ENCODE data around the gene SRGAP3.

SRGAP3 gene

DNA sequence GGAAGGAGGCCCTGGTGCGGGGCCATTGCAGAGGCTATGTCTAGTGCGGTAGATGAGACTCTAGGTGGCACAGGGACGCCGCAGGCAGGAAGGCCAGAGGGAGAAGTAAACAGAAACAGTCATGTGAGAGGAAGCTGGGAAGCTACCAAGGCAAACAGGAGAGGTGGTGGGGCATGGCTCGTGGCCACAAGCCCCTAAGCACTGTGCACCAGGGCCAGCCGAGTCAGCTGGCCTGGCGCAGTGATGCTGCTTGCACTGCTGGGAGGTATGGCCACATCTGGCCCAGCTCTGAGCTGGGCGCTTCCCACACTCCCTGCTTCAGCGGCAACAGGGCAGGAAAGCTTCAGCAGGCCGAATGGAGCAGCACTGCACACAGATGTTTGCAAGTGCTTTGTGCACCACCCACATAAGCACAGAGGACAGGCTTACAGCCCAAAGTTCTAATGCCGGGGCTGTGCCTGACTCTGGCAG, 76.6 kb downstream of the SRGAP3 start:
- no peak for DNase-seq (ENCODE audit: low read depth)

DNA sequence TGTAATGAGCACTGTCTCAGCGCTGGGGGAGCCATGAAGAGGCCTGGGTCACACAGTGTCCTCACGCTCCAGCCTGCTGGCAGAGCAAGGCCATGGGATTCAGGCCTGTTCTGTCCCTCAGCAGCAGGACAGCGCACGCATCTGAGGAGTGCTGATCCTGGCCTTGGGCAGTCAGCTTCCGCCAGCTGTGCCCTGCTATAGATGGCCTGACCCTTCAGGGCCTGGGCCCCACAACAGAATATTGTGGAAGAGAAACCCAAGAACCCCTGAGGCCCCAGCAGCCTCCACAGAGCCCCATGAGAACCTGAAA, 78.6 kb downstream of the SRGAP3 start:
- DNase-seq (ENCODE audit: low read depth), result no peak

DNA sequence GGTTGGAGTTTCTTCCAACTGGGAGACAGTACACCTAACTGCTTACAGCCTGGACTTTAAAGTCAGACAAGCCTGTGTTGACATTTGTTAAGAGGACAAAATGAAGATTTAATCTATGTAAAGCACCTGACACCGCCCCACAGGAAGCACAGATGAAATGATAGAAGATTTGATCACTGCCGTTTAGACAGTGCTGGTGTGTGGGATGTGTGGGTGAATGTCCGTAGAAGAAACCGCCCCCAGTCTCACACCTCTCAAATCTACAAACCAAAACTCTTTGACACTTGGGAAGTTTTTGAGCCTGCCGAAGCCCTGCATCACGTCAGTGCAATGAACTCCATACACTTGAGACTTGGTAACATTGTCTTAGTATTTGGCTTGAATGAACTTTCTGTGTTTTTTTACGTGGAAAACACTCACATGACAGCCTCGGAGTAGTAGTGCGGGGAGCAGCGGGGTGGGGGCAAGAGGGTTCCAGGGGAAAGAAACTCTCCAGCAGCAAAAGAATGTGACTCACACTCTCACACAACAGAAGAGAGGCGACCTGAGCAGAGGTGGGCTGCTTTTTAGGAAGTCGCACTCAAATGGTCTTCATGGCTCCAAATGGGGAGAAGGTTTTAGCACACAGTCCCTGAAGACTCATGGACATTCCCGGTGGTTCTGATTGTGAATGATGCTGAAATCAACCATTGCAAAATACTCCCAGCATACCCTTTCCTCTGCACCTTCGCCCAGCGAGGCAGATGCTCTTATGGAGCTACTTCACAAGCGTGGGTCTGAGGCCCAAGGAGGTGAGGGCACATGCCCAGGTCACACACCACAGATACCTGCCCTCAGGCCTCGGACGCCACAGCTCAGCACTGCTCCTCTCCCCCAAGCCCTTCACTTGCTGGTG, 79.2 kb downstream of the SRGAP3 start:
- DNase-seq (ENCODE audit: low read depth), result no peak

DNA sequence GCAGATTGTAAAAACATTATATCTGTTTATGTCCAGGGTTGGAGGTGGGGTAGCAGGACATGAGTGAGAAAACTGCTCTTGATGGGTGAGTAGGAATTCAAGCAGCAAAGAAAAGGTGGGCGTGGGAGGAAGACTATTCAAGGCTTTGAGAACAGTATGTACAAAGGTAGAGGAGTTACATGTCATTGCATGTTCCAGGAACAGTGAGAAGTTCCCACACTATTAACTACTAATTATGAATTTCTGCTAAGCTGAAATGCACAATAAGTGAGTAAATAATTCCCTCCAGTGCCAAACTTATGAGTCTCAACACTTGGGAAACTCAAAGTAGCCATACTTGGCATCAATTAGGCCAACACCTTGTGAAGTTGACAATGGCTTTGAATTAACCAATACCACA, 80.1 kb downstream of the SRGAP3 start:
- DNase-seq (ENCODE audit: low read depth), result no peak

DNA sequence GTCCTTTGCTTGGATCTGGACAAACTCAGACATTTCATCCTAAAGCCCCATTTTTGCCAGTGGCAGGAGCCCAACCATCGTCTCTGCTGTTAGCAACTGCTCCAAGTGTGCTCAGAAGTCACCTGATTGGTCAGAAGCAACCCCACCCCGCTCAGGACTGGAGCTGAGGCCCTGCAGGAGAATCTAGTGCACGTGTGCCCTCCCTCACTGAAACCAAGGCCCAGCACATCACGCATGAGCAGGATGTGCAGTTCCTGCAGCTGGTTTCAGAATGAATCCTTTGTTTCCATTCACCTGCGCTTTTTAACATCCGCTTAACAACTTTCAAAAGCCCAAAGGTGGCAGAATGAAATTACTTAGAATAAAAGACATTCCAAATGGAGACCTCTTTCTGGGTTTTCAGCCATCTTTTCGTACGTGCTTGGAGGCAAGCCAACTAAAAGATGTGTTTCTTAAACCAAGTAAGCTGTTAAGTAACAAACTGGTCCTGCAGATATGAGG, 81.2 kb downstream of the SRGAP3 start:
- no peak for DNase-seq (ENCODE audit: low read depth)

DNA sequence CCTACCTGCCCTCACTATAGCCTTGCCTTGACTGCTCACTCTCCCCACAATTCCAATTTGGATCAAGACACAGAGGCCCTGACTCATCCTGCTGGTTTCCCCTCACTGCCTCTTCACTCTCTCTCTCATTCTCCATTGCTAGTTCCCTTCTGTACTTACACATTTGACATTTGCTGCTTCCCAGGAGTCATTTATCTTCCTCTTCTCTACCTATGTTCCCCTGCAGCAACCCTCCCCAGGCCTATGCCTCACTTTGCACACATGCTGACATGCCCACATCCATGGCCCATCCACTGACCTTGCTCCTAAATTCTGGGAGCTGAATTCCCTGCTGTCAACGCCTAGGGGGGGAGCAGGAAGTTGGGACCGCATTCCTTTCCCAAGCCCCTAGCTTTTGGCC, 82.2 kb downstream of the SRGAP3 start:
- no peak for DNase-seq (ENCODE audit: low read depth)

DNA sequence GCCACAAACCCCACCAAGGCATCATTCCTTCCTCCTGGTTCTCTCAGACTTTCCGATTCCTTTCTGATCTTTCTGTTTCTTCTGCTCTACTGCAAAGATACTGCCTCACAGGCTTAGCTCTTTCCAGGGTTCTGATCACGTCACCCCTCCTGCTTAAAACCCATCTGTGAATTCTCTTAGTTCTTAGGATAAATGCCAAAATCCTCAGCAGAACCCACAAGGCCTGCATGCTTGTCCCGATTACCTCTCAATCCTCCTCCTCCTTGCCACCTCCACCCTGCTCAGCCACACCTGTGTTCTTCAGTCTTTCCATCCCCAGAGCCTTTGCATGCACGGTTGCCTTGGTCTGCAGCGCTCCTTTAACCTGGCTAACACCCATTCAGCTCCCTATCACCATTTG, 84.0 kb downstream of the SRGAP3 start:
- DNase-seq (ENCODE audit: low read depth), result no peak

DNA sequence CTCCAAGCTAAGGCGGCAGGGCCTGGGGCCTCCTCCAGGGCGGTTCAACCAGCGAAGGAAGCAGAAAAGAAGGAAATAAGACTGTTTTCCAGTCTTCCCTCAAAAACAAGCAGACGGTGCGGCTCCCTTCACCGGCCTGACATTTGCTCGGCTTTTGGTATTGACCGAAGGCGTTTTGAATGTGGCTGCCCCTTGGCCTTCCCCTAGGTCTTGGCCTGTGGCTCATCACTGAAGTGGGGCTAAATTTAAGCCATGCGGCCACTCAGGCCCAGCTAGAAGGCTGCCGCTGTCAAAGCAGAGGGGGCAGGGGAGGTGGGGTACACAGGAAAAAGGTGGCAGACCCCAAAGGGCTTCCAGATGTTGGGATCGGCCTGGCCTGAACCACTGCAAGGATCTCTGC, 86.2 kb downstream of the SRGAP3 start:
- no peak for DNase-seq (ENCODE audit: low read depth)

DNA sequence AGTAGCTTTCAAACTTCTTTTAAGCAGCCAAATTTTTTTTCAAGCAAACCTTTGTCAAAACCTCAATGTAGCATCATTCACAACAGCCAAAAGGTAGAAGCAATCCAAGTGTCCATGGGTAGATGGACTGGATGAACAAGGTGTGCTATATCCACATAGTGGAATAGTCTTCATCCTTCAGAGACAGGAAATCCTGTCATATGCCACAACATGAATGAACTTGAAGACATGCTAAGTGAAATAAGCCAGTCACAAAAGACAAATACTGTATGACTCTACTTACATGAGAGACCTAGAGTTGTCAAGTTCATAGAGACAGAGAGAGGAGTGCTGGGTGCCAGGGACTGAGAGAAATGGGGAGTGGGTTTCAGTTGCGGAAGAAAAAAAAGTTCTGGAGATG, 87.6 kb downstream of the SRGAP3 start:
- DNase-seq (ENCODE audit: low read depth), result no peak

DNA sequence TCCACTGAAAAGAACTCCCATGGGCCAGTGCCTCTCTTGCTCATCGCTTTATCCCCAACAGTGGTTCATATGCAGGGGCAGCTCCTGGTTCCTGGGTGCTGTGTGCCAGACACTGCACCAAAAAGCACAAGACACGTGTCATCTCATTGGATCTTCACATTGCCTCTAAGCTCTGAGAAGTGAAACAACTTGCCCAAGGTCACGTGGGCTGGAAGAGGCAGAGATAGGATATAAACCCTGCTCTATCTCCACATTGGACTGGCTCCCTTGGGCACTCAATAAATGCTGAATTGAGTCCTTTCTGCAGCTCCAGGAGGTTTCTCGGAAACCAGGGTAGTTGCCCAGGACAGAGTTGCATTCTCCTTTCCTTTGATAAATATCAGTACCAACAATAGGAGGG, 88.1 kb downstream of the SRGAP3 start:
- no peak for DNase-seq (ENCODE audit: low read depth)

DNA sequence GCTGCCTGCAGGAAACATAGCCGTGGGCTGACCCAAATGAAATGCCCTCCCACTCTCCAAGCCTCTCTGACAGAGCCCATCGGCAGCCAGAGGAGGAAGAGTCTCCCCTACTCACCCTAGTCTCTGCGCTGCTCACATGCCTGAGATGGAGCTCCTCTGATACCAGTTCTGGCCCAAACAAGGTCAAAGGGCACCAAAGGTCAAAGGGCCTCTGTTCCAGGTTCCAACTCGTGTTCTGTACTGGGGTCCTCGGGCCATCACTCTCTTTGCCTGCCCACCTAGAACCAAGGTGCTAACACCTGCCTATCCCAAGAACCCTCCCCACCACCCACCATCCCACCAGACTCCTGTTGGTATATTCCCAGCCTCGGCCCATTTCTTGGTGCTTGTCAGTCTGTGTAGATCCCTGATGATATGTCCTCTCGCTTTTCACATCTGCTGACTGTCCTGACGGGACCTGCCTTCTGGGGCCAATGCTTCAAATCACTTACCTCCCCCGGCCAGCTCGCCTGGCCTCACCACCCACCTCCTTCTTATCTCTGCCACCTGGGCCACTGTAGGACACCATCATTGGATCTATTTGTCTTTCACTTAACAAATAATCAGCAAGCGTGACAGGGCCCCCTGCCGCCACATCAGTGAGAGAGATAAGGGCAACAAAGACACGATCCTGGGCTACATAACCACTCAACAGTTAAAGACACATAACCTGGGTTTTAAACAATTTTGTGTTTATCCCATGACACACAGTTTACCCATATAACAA, 90.4 kb downstream of the SRGAP3 start:
- DNase-seq (ENCODE audit: low read depth), result no peak

DNA sequence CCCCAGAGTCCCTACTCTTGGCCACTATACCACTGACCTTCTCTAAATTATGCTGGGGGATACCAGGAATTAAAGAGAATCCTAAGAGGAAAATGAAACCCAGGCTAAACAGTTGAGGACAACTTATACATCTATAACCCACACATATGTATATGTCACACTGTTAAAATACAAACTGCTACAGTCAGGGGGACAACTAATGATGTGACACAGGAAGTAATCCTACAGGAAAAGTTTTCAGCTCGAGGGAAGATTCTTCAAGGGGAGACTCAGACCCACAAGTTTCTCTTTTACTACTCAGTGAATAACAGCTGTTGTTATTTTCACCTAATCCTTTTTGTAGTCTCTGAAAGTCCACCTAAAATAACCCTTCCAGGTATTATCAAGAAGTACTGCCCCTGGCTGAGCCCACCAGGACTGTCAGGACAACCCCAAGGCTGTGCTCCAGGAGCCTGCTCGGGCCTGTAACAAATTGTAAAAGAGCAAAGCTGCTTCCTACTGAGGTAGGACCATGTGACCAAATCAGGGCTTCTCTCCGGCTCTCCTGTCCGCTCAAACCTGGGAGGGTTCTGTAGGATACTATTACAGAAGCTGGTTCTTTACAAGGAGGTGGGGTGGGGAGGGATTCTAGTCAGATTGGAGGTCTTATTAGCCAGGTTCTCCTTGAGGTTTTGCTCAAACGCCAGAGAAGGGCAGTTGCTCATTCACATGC, 91.6 kb downstream of the SRGAP3 start:
- no peak for DNase-seq (ENCODE audit: low read depth)

DNA sequence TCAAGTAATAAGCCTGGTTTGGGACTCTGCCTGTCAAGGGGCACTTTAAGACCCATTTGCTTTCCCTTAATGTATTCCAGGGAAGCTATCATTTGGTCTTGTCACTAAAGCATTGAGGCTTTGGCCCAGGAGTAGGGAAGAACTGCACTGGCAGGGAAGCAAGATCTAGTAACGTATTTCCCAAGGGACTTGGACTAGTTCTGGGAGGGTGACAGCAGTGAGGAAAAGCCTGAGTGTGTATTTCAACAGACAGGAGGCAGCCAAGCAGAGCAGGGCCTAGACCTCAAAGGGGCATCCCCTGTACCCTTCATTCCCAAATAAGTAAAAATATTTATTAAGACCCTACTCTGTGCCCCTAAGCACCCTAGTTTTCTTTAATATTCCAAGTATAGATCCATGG, 92.8 kb downstream of the SRGAP3 start:
- DNase-seq (ENCODE audit: low read depth), result no peak

DNA sequence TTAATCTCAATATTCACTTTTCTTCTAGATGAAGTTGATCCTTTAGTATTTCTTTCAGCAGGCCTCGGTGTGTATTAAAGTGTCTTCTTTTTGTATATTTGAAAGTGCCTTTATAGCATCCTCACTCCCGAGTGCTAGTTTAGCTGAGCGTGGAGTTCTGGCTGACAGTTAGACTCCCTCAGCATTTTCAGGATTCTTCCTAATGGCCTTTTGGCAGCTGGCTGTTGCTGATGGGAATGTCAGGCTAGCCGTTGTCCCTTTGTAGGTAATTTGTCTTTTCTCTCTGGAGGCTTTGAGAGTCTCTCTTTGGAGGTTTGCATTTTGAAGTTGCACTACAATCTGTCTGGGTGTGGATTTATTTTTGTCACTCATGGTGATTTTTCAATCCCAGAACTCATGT, 94.4 kb downstream of the SRGAP3 start:
- no peak for DNase-seq (ENCODE audit: low read depth)

DNA sequence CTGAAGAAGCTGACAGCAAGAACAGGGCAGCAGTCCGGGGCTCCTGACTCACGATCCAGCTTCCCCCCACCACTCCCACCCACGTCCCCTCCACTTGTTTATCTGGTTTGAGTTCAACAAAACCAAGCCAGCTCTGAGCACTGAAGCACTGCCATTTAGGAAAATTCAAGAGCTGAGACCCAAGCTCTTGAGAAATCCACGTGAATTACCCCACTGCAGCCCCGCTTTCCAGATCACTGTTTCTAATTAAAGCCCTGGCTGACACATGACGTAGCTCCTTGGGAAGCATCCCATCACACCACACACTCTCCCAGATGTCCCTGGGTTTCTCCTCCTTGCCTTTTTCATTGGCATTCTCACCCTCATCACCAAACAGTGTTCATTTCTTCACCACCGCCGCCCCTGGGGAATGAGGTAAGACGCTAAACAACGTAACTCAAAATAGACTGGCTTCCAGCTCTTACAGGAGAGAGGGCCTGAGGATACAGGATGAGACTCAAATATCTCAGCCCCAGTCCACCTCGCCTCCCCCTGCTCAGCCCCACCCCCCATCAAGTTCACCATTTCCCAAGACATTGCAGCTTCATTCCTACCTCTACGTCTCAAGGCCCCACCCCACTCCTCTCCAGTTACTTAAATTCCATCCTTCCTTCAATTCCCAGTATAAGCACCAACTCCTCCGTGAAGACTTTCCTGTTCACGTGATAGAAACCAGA, 95.4 kb downstream of the SRGAP3 start:
- DNase-seq (ENCODE audit: low read depth), result peak; percentile 73

DNA sequence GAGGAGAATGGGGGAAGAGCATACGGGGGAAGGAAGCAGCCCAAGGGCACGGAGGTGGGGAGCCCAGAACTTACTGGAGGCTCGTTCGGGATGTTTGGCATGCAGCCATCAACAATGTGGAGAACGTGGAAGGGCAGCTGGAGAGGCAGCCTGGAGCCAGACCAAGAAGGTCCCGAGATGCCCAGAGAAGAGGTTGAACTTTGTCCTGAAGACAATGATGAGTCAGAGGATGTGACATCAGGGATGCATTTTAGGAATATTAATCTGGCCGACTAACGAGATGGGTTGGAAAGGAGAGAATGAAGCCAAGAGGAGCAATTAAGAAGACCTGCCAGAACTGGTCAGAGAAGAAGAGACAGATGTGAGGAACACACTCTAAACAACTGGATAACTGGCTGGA, 98.2 kb downstream of the SRGAP3 start:
- DNase-seq (ENCODE audit: low read depth), result peak; percentile 40

DNA sequence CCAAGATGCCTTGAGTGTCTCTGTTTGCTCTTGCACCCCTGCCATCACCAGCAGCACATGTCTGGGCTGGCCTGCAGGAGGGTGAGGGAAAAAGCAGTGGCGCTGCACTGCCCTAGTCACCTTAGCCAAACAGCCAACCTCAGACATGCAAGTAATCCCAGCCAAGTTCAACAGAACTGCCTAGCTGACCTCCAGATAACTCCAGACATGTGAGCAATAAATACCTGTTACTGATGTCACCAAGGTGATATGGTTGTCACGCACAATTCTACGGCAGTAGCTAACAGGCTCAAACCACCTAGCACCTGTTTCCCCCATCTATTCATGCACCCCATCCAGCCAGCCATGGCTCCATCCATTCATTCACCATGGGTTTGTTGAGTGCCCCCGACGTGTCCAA, 99.9 kb downstream of the SRGAP3 start:
- DNase-seq (ENCODE audit: low read depth), result no peak

DNA sequence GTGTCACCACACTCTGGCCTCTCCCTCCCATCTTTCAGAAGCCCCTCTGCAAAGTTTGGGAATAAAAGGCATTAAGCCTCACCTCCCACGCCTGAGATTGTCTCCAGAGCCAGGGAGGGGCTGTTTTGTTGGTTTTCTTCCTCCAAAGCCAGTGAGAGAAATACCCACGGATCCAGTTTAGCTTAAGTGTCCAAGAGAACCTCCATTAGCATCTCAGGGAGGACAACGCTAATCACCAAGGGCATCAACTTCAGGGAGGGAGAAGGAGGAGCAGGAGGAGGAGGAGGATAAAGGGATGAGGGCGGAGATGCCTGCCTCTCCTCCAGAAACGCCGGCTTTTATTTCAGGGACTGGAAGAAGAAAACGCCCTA, 101.6 kb downstream of the SRGAP3 start:
- DNase-seq (ENCODE audit: low read depth), result no peak

DNA sequence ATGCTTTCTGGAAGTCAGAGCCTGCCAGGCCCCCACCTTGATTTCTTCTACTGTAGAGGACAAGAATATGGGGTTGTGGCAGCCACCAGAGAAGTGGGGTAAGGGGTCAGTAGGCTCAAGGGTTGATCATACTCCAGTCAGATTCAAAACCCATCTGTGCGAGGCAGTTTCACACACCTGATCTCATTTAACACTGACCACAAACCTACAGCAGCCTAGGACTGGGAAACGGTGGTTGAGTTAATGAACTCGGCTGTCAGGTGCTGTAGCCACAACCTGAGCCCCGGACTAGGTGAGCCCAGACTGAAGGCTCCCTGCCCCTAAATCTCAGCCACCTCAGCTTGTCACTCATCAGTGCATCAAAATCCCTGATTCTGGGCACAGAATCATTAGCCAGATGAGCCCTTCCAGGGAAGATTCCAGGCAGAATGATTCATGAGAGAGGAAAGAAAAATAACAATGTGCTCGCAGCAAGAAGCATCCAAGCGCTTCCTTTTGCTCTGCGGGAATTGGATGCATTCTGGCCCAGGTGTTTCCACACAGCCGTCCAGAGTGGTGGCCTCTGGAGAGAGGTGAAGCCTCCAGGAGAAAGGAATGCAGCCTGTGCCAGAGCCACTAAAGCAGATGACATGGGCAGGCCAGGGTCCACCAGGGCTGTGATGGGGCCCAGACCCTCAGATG, 102.1 kb downstream of the SRGAP3 start:
- no peak for DNase-seq (ENCODE audit: low read depth)

DNA sequence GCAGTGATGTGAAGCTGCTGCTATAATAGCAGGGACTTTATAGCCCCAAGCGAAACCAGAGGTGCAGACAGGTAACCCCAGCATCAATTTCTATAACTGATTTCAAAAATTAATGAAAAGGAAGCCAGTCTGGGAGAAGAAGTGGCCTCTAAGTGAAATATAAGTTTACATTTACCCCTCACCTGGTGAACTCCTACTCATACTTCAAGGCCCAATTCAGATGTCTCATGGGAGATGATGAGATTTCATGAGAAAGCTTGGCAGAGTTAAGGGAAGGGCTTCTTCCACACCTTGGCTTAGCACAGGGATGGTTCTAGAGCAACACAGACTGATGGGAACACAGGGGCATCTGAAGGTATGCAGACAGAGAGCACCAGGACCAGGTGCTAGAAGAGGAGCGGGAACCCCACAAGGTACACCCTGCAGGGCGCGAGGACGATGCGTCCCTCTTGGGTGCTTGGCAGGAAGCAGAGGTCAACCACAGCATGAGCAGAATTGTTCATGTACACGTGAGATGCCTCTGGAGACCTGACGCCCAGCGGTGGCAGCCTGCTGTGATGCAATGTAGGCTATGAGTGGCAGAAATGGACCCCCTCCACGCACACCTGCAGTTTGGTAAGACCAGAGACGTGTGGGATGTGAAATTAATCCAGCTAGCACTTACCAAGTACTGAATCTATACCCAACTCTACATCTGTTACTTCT, 102.9 kb downstream of the SRGAP3 start:
- no peak for DNase-seq (ENCODE audit: low read depth)

DNA sequence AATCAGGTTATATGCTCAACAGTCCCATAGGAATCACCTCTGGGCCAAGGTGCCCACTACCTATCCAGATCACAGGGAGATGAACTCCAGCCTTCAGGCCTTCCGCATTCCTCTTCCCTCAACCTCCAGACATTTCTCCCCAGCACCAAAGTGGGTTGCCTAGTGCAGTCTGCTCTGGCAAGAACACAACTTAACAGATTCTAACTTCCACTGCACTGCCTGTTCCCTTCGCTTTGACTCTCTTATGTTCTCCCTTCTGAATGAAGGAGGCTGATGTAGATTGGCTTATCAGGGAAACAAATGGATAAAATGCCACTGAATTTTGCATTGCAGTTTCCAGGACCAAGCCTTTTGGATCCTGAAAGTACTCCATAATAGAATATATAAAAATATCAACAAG, 106.3 kb downstream of the SRGAP3 start:
- no peak for DNase-seq (ENCODE audit: low read depth)
